LNCaP clone FGC (cell line): Measurements from ENCODE around the gene CACNG6.

Source experiments
- DNase-seq: peaks from one replicate; pipeline ENCODE4 v3.0.0-alpha.2; 2011; ENCODE audit warnings: low read depth
- H3K4me3 ChIP-seq: 2 replicates; pipeline ENCODE4 v1.5.1; 2011; ENCODE audit warnings: mild to moderate bottlenecking, low read depth, low read length, control low read depth
- TF ChIP-seq, protein P1 (sequence below): IDR thresholded peaks from 2 replicates; pipeline ENCODE4 v1.5.1; 2012; ENCODE audit warnings: mild to moderate bottlenecking; ENCODE audit not compliant: control insufficient read depth, insufficient read depth; ENCODE audit errors: extremely low read depth

CACNG6 gene

GRCh38 chr19:53966931-53967330 is 24.5 kb upstream of the CACNG6 start:
- no peak for DNase-seq
- TF ChIP-seq, protein P1, sequence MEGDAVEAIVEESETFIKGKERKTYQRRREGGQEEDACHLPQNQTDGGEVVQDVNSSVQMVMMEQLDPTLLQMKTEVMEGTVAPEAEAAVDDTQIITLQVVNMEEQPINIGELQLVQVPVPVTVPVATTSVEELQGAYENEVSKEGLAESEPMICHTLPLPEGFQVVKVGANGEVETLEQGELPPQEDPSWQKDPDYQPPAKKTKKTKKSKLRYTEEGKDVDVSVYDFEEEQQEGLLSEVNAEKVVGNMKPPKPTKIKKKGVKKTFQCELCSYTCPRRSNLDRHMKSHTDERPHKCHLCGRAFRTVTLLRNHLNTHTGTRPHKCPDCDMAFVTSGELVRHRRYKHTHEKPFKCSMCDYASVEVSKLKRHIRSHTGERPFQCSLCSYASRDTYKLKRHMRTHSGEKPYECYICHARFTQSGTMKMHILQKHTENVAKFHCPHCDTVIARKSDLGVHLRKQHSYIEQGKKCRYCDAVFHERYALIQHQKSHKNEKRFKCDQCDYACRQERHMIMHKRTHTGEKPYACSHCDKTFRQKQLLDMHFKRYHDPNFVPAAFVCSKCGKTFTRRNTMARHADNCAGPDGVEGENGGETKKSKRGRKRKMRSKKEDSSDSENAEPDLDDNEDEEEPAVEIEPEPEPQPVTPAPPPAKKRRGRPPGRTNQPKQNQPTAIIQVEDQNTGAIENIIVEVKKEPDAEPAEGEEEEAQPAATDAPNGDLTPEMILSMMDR, result no peak
- H3K4me3 ChIP-seq, result no peak overlapping the region

DNA sequence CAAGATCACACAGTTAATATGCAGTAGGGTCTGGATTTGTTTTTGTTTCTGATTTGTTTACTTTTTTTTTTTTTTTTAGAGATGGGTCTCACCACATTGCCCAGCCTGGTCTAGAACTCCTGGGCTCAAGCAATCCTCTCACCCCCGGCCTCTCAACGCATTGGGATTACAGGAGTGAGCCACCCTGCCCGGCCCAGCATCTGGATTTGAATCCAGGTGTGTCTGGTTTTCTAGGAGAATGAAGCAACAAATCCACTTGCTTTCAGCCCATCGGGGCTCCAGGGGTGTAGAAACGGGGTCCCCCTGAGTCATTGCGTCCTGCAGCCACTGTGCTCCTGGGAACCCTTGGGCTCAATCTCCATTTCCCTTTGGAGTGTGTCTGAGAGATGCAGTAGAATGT is 22.1 kb upstream of the CACNG6 start:
- no peak for DNase-seq
- no peak overlapping the region for H3K4me3 ChIP-seq

DNA sequence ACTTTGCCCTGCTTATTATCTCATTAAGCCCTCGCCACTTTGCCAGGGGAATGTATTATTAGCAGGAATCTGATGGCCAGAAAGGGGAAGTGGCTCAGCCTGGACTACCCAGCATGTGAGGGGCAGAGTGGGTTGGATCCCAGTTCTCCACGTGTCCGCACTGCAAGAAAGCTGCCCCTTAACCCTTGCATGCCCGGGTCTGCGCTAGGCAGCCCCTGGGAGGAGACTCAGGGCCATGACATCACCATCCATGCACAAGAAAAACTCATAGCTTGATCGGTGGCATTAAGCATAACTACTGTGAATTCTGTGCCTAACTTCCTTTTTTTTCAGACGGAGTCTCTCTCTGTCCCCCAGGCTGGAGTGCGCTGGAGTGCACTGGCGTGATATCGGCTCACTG is 19.8 kb upstream of the CACNG6 start:
- DNase-seq, result no peak
- TF ChIP-seq, protein P1, result no peak
- no peak overlapping the region for H3K4me3 ChIP-seq

More for the DNA sequence above, 22.1 kb upstream of the CACNG6 start:
- TF ChIP-seq, protein P1, result no peak

DNA sequence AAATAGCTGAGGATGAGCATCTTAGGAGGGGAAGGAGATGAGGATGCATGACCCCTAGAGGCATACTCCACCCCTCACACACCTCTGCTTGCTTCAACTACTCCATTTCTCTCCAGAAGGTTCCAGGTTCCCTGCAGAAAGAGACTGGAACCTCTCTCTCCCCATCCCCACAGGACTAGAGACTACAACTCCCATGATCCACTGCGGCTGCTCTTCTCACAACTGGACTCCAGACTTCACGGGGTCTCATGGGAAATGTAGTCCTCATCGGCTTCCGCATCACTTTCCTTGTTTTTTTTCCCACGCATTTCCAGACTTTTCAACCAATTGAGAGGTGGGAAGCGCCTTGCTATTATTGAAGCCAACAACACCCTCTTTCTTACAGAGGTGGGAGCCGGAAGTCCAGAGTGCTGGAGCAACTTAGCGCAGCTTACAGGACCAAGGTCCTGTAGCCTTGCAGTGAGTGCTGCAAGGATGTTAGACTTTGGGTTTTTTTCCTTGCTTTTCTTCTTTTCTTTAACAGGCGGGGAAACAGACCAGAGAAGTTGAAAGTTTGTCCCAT is 13.9 kb upstream of the CACNG6 start:
- peak; percentile 32 for DNase-seq
- H3K4me3 ChIP-seq, result no peak overlapping the region

DNA sequence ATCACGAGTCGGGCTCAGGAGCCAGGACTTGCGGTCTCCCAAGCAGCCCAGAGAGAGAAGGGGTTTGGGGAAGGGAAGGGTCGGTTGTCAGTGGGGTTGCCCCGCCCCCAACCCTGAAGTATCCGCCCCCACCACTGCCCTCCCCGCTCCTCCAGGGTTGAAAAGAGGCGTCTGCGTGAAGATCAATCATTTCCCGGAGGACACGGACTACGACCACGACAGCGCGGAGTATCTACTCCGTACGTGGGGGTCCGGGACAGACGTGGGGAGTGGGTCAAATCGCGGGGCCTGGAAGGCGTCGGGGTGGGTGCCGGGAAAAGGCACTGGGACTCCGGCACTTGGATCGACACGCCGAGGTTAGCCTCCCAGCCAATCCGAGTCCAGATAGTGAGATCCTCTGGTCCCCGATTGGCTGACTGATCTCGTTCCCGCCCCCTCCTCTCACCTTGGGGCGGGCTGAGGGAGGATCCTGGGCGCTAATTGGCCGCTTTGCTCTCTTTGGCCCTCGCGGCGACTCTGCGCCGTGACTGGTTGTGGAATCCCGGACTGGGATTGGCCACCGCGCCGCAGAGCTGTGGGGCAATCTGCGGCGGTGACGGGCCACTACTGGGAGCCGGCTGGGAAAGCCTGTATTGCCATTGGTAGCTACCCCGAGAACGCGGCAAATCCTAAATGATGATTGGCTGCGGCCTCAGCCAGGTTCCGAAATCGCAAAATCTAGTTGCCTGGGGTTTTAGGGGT is 13.3 kb upstream of the CACNG6 start:
- DNase-seq, result no peak

More for the DNA sequence above, 13.9 kb upstream of the CACNG6 start:
- TF ChIP-seq, protein P1, result no peak

DNA sequence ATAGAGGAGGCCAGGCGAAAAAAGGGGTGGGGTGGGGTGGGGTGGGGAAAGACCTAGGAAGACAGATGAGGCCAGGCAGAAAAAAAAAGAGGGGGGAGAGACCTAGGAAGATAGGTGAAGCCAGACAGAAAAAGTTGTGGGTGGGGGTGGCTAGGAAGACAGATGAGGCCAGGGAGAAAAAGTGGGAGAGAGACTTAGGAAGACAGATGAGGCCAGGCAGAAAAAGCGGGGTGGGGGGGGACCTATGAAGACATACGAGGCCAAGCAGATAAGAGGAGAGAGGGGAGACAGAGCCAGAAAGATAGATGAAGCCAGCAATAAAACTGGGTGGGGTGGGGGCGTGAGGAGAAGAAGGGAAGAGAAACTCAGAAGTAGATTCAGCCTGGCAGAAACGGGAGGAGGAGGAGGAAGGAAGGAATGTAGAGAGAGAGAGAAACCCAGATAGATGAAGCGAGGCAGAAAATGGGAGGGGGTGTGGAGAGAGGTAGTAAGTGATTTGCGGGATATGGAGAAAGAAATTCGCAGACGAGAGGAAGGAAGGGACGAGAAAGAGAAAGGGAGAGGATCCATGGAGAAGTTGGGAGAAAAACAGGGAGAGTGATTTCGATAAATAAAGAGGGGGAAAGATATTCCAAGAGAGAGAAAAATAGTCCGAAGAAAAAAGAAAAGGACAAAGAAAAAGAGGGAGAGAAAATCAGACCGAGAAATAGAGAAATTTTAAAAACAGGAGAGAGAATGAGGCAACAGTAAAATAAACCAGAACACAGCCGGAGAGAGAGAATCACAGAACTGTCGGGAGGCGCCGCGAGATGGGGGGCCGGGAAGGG is 12.2 kb upstream of the CACNG6 start:
- TF ChIP-seq, protein P1, result no peak
- DNase-seq, result no peak
- H3K4me3 ChIP-seq, result no peak overlapping the region

More for the DNA sequence above, 13.3 kb upstream of the CACNG6 start:
- TF ChIP-seq, protein P1, result no peak
- no peak overlapping the region for H3K4me3 ChIP-seq
